HTERT RPE-1 (cell line): Measurements from ENCODE around the gene PAQR5.
"Not testable (repeated sequence)": the region's sequence is repeated elsewhere in the genome, so short reads cannot be mapped to it uniquely, and the experiment has no call there.

ENCODE experiments used
- in situ Hi-C: fragments of 300-500 bp; cut with MboI; formaldehyde crosslinking; loops from 4 replicates; pipeline ENCODE4 v1.14.3; 2020; ENCODE audit warnings: low sequenced_read_pairs

The PAQR5 gene

DNA sequence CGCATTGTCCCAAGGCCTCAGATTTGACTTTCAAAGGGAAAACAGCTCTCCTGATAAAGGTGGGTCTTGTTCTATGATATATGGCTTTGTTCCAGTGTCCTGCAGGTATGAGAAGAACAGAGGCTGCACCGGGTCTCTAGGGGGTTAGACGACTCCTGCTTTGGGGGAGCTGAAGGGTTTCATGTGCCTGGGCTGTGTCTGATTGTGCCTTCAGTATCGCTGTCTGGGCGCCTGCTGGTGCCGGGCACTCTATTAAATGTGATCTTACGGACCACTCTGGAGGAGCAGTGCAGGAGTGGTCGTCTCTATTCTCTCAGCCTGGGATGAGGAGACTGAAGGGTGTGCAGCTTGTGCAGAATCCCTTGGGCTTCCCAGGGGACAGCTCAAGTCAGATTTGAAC is 16.0 kb downstream of the PAQR5 start:
- in situ Hi-C loops: no loop called here

DNA sequence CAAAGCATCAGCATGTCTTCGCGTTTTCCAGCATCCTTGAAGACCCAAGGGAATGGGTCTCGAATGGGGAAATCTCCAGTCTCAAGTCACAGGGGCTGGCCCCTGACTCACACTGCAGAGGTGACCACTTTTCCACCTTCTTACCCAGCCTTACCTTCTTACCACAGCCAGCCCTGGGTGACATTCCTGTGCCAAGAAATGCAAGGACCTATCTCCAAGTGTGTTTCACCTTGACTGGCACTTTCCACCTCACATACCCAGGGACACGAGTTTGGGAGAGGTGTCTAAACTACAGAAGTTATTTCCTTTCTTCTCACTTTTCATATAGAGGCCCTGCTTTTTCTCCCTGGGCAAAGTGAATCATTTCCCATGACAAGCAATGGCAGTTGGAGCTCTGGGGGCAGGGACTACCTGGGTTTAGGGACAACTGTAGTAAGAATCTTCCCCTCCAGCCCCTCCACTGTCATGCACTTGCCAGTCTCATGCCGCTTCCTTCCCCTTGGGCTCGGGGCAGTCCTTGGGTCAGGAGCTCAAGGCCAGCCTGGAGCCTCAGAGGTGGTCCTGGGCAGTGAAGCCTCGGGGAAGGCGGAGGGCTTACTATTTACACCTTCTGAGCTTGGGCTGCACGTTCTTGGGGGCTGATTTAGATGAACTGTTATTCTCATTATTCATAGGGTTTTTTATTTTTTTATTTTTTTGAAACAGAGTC is 16.8 kb downstream of the PAQR5 start:
- in situ Hi-C loops: no loop called here

DNA sequence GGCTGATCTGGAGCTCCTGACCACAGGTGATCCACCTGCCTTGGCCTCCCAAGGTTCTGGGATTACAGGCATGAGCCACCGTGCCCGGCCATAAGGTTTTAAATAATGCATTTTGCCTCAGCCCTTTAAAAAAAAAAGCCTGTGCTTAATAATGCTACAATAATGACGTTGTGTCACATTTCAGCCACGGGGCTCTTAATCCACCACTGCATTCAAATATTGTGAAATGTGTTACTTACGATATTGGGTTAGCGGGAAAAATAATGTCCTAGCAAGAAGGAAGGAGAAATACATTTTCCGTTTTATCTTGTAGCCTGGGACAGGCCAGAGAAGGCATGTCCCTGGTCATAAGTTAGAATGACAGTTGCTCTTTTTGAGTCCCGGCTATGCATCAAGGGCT is 17.6 kb downstream of the PAQR5 start:
- in situ Hi-C loops: no loop called here

DNA sequence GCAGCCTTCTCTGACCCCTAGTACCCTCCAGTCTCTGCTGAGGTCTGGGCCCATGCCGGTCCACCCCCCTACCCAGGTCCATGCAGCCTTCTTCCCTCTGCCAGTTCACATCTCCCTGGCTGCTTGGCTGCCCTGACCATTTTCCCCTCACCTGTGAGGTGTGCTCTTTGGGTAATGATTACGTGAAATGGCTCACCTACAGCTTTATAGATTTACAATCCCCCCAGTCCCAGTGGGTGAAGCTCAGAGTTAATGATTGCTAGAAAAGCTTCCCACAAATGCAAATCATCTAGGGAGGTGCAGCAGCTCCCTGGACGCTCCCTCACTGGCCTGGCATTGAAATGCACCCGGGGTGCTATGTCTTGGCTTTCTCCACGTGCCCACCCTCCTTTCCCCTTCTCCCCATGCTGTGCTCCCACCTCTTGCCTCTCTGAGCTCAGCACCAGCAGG is 18.7 kb downstream of the PAQR5 start:
- in situ Hi-C loops: no loop called here

DNA sequence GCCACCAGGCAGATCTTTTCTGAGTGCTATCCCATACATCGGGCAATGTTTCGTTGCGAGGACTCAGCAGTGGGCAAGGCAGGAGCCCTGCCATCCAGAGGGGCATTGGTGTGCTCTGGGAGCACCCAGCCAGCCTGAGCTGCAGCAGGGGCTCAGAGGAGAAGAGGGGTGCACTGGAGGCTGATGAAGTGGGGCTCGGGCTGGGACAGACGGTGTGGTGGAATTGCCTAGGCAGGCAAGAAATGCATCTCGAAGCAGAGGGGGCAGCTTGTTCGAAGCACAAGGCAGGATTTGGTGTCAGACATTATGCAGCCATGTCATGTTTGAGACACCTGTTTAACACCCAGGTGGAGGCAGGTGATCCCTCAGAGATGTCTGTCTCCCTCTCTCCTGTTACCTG is 19.3 kb downstream of the PAQR5 start:
- in situ Hi-C loops: no loop called here

DNA sequence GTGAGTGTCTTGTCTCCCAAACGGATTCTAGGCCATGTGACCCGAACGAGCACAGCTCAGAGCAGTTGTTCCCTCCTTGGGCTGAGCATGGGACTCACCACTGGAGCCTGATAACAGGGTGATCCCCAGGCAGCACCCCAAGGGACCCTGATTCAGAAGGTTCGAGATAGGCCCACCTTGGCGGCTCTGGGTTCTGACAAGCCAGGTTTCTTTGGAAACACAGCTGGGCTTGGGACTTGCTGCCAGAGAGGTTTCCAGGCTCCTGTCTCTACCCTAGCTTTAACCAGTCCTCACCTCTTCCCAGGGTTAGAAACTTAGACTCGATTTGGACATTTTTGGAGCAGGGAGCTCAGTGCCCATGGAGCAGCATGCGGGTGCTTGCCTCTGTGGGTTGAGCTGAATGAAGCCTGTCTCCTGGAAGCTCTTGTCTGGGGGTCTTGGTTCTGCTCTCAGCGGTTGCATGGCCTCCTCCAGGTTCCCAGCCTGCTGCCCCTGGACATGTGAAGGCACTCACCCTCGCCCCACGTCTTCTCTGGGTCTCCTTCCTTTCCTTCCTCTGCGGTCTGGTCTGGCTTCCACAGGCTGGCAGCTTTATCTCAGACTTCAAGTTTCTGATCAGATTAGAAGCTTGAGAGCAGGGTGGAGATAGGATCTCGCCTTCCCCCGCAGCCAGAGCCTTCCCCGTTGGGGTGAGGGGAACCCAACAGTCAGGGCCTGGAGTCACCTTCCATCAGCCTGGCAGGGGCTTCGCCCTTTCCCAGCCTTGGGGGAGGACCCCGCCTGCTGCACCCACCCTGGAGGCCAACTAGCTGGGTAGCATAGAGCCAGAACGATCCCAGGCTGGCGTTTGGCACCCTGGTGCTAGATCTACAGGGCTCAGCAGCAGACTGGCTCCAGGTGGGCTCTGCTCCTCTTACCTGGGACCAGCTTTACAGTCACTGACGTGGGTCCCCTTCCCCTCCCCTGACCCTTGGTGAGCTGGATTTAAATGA is 21.0 kb downstream of the PAQR5 start:
- in situ Hi-C loops: no loop called here

DNA sequence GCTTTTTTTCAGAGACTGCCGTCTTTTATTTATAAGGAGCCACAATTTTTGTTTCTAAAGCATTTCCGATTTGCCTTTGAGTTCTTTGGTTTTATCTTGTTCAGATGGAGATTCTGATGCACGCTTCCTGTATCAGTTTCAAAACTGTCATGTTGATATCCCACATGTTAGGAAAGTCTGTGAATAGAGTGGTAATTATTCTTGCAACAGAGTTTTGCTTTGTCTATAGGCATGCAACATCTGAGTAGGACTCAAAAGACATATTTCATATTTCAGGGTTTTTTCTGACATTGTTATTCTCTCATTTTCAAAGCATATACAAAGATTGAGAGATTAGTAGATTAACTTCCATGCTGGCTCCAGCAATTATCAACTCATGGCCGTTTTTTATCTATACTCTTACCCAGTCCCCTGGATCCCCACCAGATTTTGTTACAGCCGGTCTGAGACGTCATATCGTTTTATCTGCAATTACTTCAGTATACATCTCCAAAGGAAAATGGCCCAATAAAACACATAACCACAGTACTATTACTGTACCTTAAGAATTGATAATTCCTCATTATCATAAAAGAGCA is 22.4 kb downstream of the PAQR5 start:
- in situ Hi-C loops: no loop called here

DNA sequence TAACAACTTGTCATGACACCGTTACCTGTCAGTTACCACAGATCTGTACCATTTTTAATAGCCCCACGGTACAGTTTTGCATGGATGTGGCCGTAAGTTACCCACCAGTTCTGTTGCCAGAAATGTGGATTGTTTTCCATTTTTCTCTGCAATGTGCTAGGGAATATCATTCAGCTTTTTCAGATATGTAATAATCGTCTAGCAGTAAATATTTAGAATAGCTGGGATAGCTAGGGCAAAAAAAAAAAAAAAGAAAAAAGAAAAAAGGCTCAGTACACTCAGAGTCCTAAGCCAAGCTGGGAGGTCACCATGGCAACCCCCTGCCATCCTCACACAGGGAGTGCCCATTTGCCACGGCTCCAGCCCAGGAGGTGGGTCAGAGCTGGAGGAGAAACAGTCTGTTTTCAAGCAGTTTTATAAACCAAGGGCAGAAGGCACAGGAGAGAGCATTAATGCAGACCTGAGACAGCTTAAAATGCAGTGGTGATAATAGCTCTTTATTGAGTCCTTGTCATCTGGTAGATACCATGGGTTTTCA is 25.2 kb downstream of the PAQR5 start:
- in situ Hi-C loops: no loop called here

DNA sequence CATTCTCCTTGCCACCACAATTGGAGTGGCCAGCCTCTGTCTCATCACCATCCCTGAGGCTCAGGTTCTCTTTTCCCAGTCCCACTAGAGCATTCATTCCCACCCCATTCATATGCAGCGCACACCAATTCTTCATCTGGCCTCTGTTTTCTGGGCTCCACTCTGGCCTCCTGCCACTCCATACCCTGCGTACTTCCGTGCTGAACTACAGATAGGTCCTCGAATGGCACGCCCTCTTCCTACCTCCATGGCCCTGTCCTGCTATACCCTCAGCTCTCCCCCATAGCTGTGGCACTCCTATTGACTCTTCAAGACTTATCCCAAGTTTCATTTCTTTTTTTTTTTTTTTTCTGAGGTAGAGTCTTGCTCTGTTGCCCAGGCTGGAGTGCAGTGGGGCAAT is 25.9 kb downstream of the PAQR5 start:
- in situ Hi-C loops: no loop called here

DNA sequence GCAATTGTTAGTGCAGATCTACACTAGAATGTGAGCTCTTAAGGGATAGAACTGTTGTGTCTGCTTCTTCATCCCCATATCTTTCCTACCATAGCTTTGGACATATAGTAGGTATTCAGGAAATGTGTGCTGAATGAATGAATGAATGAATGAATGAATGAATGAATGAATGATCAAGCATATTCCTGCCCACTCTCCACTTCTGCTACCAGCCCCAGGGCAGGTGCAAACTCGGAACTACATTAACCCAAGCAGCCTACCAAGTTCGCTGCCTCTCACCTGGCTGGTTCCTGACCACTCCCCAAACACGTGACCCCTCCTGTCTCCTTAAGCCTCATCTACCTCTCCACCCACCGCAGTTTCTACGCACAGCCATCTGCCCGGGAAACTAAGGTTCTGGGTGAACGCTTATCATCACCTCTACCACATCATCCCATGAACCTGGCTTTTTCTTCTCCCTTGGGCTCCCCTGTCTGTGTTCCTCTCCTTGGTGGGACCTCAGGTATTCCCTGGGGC is 26.8 kb downstream of the PAQR5 start:
- in situ Hi-C loops: no loop called here

DNA sequence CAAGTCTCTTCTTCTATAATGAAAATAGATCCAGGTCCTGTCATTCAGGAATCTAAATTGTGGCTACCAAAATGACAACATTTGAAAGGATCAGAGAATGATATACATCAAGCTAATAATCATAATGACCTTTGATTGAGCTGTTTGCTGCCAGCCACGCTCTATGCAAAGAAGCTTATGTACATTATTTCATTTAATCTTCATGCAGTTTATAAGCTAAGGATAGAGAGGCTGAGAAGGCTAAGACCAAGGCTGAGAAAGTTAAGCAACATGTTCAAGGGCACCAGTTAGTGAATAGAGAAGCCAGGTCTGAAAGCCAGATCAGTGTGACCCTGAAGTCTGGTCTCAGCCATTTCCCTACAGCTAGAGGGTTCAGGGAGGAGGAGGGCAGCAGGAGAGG is 29.4 kb downstream of the PAQR5 start:
- in situ Hi-C loops: no loop called here

DNA sequence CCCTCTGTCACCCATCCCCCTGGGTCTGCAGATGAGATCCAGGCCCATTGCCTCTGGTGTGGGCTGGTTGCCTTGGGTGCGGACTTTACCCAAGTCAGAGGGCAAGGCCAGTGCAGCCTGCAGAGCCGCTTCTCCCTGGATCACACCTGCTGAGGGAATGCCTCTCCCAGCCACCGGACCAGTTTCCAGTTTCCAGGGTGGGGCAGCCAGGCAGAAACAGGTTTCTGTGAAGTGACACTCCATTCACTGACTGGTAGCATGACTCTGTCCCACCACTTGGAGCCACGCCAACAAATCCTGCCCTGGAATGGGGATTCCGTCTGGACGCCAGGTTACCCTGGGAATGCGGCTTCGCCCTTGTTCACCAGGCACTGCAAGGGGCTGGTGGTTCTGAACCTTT is 30.0 kb downstream of the PAQR5 start:
- in situ Hi-C loops: no loop called here

DNA sequence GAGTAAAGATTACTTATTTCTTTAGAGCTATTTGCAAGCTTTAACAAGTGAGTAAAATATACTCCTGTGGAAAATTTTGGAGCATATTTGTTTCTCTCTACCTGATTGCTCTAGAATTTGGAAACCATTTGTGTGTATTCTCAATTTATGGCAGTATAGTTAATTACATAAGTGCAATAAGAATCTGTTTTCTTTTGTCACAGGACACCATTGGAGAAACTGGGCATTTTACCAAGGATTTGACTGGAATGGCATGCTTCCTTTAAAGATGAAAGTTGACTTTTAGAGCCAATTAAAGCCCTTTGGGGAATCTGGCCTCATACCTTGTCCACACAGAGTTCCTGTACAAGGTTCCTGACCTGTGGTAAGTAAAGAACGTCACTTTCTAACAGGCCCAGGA is 38.4 kb downstream of the PAQR5 start:
- in situ Hi-C loops: no loop called here

DNA sequence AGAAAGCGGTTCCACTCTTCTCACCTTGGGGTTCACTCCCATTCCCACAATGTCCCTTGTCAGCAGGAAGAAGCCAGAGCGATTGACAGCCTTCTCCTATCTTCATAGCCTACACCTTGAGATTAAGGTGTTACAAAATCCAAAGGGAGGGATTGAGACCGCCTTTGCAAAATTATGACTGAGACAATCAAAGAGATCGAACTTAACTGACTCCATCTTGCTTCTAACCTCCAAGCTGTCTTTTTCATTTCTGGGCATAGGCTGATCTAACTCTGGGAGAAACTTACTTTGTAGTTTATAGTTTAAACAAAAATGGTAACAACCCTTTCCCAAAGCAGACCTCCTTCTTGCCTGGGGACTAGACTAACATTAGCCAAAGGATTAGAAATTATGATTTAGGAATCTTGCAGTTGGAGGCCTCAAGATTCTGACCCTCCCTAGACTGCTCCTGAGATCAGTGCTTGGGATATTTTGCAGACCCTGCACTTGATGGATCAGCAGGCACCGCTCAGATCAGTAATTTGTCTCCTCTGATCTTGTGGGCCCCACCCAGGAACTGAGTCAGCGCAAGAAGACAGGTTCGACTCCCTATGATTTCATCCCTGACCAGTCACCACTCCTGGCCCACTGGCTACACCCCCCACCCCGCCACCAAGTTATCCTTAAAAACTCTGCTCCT is 40.0 kb downstream of the PAQR5 start:
- in situ Hi-C loops: no loop called here

DNA sequence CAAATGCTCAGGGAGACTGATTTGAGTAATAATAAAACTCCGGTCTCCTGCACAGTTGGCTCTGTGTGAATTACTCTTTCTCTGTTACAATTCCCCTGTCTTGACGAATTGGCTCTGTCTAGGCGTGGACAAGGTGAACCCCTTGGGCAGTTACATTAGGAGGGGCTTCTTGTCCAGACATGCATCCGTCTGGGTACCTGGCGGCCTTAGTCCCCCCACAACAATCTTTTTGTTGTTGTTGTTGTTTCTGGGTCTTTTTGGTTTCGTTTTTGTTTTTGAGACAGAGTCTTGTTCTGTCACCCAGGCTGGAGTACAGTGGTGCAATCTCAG is 40.5 kb downstream of the PAQR5 start:
- in situ Hi-C loops: not testable (repeated sequence)

DNA sequence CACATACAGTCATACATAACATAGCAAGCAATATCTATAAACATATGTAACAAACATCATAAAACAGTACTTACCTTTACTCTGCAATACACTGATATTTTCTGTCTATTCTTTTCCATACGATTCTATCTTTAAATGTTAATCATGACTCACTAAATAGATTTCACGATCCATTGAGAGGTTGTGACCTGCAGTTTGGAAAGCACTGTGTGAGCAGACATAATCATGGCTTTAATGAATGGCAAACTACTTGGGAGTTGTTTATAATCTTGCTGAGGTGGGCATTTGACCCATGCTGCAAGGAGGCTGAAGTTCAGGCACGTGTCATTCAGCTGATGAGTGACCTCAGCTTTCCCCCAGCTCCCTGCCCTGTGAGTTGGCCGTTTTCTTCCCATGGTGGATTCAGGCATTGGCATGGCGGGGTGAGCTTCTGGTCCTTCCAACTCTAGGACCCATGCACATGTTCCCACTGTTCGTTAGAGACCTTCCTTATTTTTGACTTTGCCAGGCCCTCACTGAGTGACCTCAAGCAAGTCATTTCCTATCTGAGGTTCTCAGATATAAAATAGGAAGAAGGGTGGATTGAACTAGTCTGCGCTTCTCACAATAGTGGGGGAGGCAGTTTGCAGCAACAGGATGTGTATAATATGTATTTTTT is 41.7 kb downstream of the PAQR5 start:
- in situ Hi-C loops: no loop called here

DNA sequence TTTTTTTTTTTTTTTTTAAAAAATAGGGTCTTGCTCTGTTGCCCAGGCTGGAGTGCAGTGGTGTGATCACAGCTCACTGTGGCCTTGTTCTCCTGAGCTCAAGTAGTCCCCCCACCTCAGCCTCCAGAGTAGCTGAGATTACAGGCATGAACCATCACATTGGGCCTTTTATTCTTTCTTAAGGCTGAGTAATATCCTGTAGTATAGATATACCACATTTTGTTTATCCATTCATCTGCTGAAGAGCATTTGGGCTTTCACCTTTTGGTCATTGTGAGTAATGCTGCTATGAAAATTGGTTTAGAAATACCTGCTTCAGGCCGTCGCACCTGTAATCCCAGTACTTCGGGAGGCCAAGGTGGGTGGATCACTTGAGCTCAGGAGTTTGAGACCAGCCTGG is 42.6 kb downstream of the PAQR5 start:
- in situ Hi-C loops: no loop called here

DNA sequence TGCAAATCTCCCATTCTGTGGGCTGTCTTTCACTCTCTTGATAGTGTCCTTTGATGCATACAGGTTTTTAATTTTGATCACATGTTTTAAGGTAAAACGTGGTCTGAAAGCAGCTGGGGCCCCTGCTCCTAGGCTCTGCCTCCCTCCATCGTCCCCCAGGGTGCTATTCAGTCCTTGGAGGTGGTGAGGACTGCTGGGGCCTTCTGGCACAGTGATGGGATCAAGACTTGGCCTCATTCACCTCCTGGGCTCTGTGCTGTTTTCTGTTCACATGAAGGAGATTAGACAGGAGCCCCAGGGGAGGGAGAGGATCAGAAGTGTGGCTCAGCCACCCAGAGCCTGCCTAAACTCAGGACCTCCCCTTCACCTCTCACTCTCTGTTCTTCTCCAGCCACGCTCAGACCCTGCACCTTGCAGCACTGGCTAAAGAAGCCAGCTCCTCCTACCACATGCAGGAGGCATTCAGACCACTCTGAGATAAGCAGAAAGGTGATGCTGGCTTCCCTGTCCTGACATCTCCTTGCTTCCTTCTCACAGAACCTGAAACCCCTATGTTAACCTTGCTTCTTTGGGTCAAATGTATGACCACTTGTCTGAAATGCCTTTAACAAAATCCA is 43.9 kb downstream of the PAQR5 start:
- in situ Hi-C loops: no loop called here

DNA sequence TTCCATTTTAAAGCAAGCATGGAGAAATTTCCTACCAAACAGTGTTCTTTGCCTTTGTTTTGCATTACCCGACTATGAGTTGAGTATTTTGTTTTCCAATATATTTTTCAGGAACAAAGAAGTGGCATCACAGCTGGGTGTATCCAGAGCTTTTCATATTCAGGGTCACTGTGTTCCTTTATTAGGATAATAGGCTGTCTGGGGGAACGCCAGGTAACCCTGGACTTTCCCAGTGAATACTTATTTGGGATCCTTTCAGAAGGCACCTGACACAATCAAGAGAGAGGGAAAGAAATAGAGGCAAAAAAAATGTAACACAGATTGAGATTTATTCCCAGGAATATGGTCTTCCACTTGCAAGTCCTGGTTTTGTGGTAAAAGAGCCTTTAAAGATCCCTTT is 44.4 kb downstream of the PAQR5 start:
- in situ Hi-C loops: no loop called here

DNA sequence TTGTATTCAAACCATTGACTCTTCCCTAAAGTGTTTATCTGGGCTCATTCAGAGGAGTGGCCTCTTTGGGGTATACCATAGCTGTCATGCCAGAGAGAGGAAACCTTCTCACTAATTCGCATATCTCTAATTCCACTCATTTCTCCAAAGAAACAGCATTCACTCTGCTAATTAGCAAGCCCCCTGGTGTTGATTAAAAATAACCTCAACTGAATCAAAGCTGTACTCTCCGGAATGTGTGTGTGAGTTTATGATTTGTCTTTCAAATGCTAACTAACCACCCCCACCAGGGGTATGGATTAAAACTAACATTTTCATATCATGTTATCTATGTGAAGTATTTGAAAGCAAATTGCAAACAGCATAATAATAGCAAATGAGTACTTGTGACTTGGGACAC is 45.5 kb downstream of the PAQR5 start:
- in situ Hi-C loops: no loop called here
